IPS DF 4.7 (cell line): ENCODE measurements around the gene SBNO1.
"Not testable (repeated sequence)": the region's sequence is repeated elsewhere in the genome, so short reads cannot be mapped to it uniquely, and the experiment has no call there.

Experiments used
- DNase-seq: peaks from one replicate; pipeline ENCODE4 v3.0.0-alpha.2; 2013; ENCODE audit warnings: low spot score; ENCODE audit errors: extremely low read depth

SBNO1 gene

GRCh38 chr12:123388951-123389559 lies 24.4 kb upstream of the SBNO1 start:
- DNase-seq, result no peak

- DNase-seq, result no peak
Observed at GRCh38 chr12:123388177-123388950, 23.7 kb upstream of the SBNO1 start.

GRCh38 chr12:123387508-123388176 lies 23.0 kb upstream of the SBNO1 start:
- no peak for DNase-seq

GRCh38 chr12:123385536-123385935 lies 20.9 kb upstream of the SBNO1 start:
- not testable (repeated sequence) for DNase-seq

GRCh38 chr12:123384994-123385376 lies 20.3 kb upstream of the SBNO1 start:
- DNase-seq, result no peak

GRCh38 chr12:123384318-123384993 lies 19.8 kb upstream of the SBNO1 start:
- DNase-seq, result no peak

- DNase-seq, result no peak
Observed at GRCh38 chr12:123382684-123383083, 18.0 kb upstream of the SBNO1 start.

GRCh38 chr12:123379391-123379790 lies 14.7 kb upstream of the SBNO1 start:
- DNase-seq, result no peak

GRCh38 chr12:123372415-123372814 lies 7.8 kb upstream of the SBNO1 start:
- DNase-seq, result not testable (repeated sequence)

GRCh38 chr12:123371667-123372368 lies 7.2 kb upstream of the SBNO1 start:
- DNase-seq, result not testable (repeated sequence)

- DNase-seq, result no peak
Observed at GRCh38 chr12:123369229-123369628, 4.6 kb upstream of the SBNO1 start.

- not testable (repeated sequence) for DNase-seq
Observed at GRCh38 chr12:123368431-123368830, 3.8 kb upstream of the SBNO1 start.

- DNase-seq, result no peak
Observed at GRCh38 chr12:123367511-123367910, 2.9 kb upstream of the SBNO1 start.

GRCh38 chr12:123365025-123365917 lies 624 bp upstream of the SBNO1 start:
- peak; percentile 98 for DNase-seq

GRCh38 chr12:123363740-123364531 lies 711 bp downstream of the SBNO1 start:
- DNase-seq, result no peak

GRCh38 chr12:123363390-123363739 lies 1.3 kb downstream of the SBNO1 start:
- no peak for DNase-seq

- DNase-seq, result no peak
Observed at GRCh38 chr12:123358035-123358434, 6.6 kb downstream of the SBNO1 start.

- no peak for DNase-seq
Observed at GRCh38 chr12:123356159-123356670, 8.4 kb downstream of the SBNO1 start.

- DNase-seq, result no peak
Observed at GRCh38 chr12:123354600-123354999, 10.0 kb downstream of the SBNO1 start.
